Lower leg skin (tissue), 3 donors: ENCODE data around the gene ACOX3.

Source experiments
- CTCF ChIP-seq, 3 donors: fragments of 450-650 bp; IDR thresholded peaks; one replicate each; pipeline ENCODE4 v1.5.1; 2016; ENCODE audit warnings: antibody characterized with exemption in 3 of 3, mild to moderate bottlenecking in 3 of 3, moderate library complexity in 2 of 3
- POLR2A ChIP-seq, 2 donors: fragments of 450-650 bp; IDR thresholded peaks; one replicate each; pipeline ENCODE4 v1.6.1; 2016 to 2017; ENCODE audit warnings: antibody characterized with exemption in 2 of 2, mild to moderate bottlenecking in 1 of 2, moderate library complexity in 1 of 2

GRCh38 chr4:8399298-8399697 lies 41.2 kb downstream of the ACOX3 start:
- TF ChIP-seq CTCF (IDR thresholded peaks at IDR 0.05) (no peak), POLR2A (IDR thresholded peaks at IDR 0.05) (no peak)
